Stimulated activated CD8-positive, alpha-beta memory T cell treated with anti-CD3 and anti-CD28 coated beads, Interleukin-4, amount 100 ng/mL, for 4 hours (primary cell): ENCODE measurements around the gene KRT85.
"Not testable (repeated sequence)": the region's sequence is repeated elsewhere in the genome, so short reads cannot be mapped to it uniquely, and the experiment has no call there.

ENCODE experiments used
- DNase-seq, 2 donors: peaks; one replicate each; pipeline ENCODE4 v3.0.0-alpha.2; 2020; ENCODE audit warnings: low read depth in 2 of 2, low spot score in 1 of 2

KRT85 gene

GRCh38 chr12:52366738-52367485 is at the start of gene KRT85:
TSS of gene KRT85 (minus strand) at chr12:52367481. CDS start at chr12:52367405, 76 bp downstream.
- DNase-seq, result no peak

GRCh38 chr12:52416795-52417194 is 49.5 kb upstream of the KRT85 start:
- DNase-seq, result no peak

GRCh38 chr12:52415870-52416750 is 48.8 kb upstream of the KRT85 start:
- no peak for DNase-seq

- no peak for DNase-seq
Observed at GRCh38 chr12:52414936-52415335, 47.7 kb upstream of the KRT85 start.

- DNase-seq, result no peak
Observed at GRCh38 chr12:52413782-52414345, 46.6 kb upstream of the KRT85 start.

GRCh38 chr12:52413202-52413601 is 45.9 kb upstream of the KRT85 start:
- DNase-seq, result no peak

GRCh38 chr12:52411815-52412214 is 44.5 kb upstream of the KRT85 start:
- no peak for DNase-seq

- DNase-seq, result not testable (repeated sequence)
Observed at GRCh38 chr12:52410589-52411248, 43.4 kb upstream of the KRT85 start.

GRCh38 chr12:52407918-52408317 is 40.6 kb upstream of the KRT85 start:
- DNase-seq, result no peak

GRCh38 chr12:52405922-52406385 is 38.7 kb upstream of the KRT85 start, which contains the start of gene KRT82:
TSS of gene KRT82 (minus strand) at chr12:52406335. CDS start at chr12:52406277, 58 bp downstream.
- DNase-seq, result no peak

GRCh38 chr12:52404951-52405350 is 37.7 kb upstream of the KRT85 start:
- DNase-seq, result no peak

- no peak for DNase-seq
Observed at GRCh38 chr12:52403561-52403960, 36.3 kb upstream of the KRT85 start.

GRCh38 chr12:52402873-52403540 is 35.7 kb upstream of the KRT85 start:
- no peak for DNase-seq

GRCh38 chr12:52402377-52402776 is 35.1 kb upstream of the KRT85 start:
- DNase-seq, result no peak

GRCh38 chr12:52401926-52402325 is 34.6 kb upstream of the KRT85 start:
- no peak for DNase-seq

GRCh38 chr12:52401526-52401925 is 34.2 kb upstream of the KRT85 start:
- no peak for DNase-seq

- no peak for DNase-seq
Observed at GRCh38 chr12:52400906-52401305, 33.6 kb upstream of the KRT85 start.

GRCh38 chr12:52399756-52400155 is 32.5 kb upstream of the KRT85 start:
- DNase-seq, result no peak

- no peak for DNase-seq
Observed at GRCh38 chr12:52398176-52398575, 30.9 kb upstream of the KRT85 start.

GRCh38 chr12:52396656-52397055 is 29.4 kb upstream of the KRT85 start:
- no peak for DNase-seq
